Skeletal muscle tissue (tissue), 4 donors: ENCODE measurements around the gene SYNJ2. TPM values are rescaled to one million over a fixed set of nuclear protein-coding genes. Genes with fewer than 3 reads are reported as not detected.

Source experiments
- H3K27ac ChIP-seq: one replicate; pipeline ENCODE4 v1.7.0; 2013; ENCODE audit warnings: mild to moderate bottlenecking, low read depth, low read length, inconsistent platforms
- H3K27me3 ChIP-seq, 3 donors: one replicate each; pipeline ENCODE4 v1.7.0; 2013; ENCODE audit warnings: low read length in 3 of 3; ENCODE audit not compliant: control insufficient read depth in 3 of 3, insufficient read depth in 3 of 3
- H3K36me3 ChIP-seq, 3 donors: one replicate each; pipeline ENCODE4 v1.7.0; 2013; ENCODE audit warnings: low read length in 3 of 3; ENCODE audit not compliant: control insufficient read depth in 3 of 3, insufficient read depth in 3 of 3
- H3K4me1 ChIP-seq, 3 donors: one replicate each; pipeline ENCODE4 v1.7.0; 2013; ENCODE audit warnings: low read length in 3 of 3, mild to moderate bottlenecking in 3 of 3; ENCODE audit not compliant: control insufficient read depth in 3 of 3, insufficient read depth in 3 of 3
- H3K4me3 ChIP-seq, 3 donors: one replicate each; pipeline ENCODE4 v1.7.0; 2013; ENCODE audit warnings: low read length in 3 of 3
- H3K9ac ChIP-seq, 3 donors: one replicate each; pipeline ENCODE4 v1.7.0; 2013; ENCODE audit warnings: low read length in 3 of 3, mild to moderate bottlenecking in 3 of 3, moderate library complexity in 2 of 3, low read depth in 1 of 3
- H3K9me3 ChIP-seq, 3 donors: one replicate each; pipeline ENCODE4 v1.7.0; 2013; ENCODE audit warnings: low read length in 3 of 3; ENCODE audit not compliant: control insufficient read depth in 3 of 3
- total RNA-seq: library from RNA; depleted of rRNA; stranded (reverse); fragments of >200 nt; gene quantifications from one replicate; pipeline ENCODE4 v1.2.3, GENCODE V29; 2014
- donor health status: Osteomylitis.

The SYNJ2 gene
- total RNA-seq, 1 donor from 2014 or later = 8.4 TPM

DNA sequence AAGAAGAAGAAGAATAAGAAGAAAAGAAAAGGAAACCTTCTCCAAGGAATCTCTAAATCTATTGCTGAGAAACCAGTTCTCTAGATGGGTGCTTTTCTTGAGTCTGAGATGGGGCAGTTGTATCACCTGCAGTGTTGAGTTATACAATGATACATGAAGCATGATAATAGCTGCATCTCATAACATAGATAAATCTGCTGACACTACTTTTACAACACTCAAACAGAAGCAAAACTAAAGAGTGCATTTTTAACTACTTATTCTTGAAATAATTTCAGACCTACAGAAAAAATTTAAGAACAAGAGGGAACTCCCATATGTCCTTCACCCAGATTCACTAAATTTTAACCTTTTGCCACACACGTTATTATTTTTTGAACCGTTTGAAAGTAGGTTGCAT lies 70.3 kb downstream of the SYNJ2 start:
- Histone ChIP-seq H3K4me1 (peaks cover 19 to 31% (median 22%) of the 10 kb centered on the region in 3 donors), H3K36me3 (peaks cover 0 to 13% (median 1%) of the 10 kb centered on the region in 3 donors), H3K27ac (no peak overlapping the region), H3K9me3 (no peaks in the 10 kb centered on the region), H3K9ac (no peak overlapping the region), H3K4me3 (no peak overlapping the region), H3K27me3 (no peaks in the 10 kb centered on the region)

- Histone ChIP-seq H3K36me3 (peaks cover 0 to 16% (median 1%) of the 10 kb centered on the region in 3 donors), H3K9me3 (no peaks in the 10 kb centered on the region), H3K27me3 (no peaks in the 10 kb centered on the region), H3K9ac (no peak overlapping the region), H3K27ac (no peak overlapping the region), H3K4me3 (no peak overlapping the region), H3K4me1 (peaks cover 17 to 30% (median 20%) of the 10 kb centered on the region in 3 donors)
Observed at GRCh38 chr6:158053377-158054313, 72.0 kb downstream of the SYNJ2 start.

- Histone ChIP-seq H3K4me1 (peaks cover 17 to 29% (median 26%) of the 10 kb centered on the region in 3 donors), H3K27me3 (no peaks in the 10 kb centered on the region), H3K4me3 (no peak overlapping the region), H3K36me3 (peaks cover 0 to 14% (median 1%) of the 10 kb centered on the region in 3 donors), H3K9ac (no peak overlapping the region), H3K27ac (no peak overlapping the region), H3K9me3 (no peaks in the 10 kb centered on the region)
Observed at GRCh38 chr6:158056355-158056754, 74.7 kb downstream of the SYNJ2 start.

- peaks cover 18 to 33% (median 28%) of the 10 kb centered on the region in 3 donors for H3K4me1 ChIP-seq
- no peaks in the 10 kb centered on the region for H3K27me3 ChIP-seq
- H3K36me3 ChIP-seq = peaks cover 0 to 14% (median 1%) of the 10 kb centered on the region in 3 donors
- no peak overlapping the region for H3K4me3 ChIP-seq
- H3K27ac ChIP-seq = peak overlapping the region; percentile 44
- no peak overlapping the region for H3K9ac ChIP-seq
- H3K9me3 ChIP-seq = no peaks in the 10 kb centered on the region
Observed at GRCh38 chr6:158056804-158057203, 75.1 kb downstream of the SYNJ2 start.

GRCh38 chr6:158057213-158057987 lies 75.7 kb downstream of the SYNJ2 start:
- Histone ChIP-seq H3K4me3 (no peak overlapping the region), H3K9ac (no peak overlapping the region), H3K27ac (peak overlapping the region; percentile 44), H3K9me3 (no peaks in the 10 kb centered on the region), H3K36me3 (peaks cover 0 to 17% (median 1%) of the 10 kb centered on the region in 3 donors), H3K4me1 (peaks cover 18 to 35% (median 28%) of the 10 kb centered on the region in 3 donors), H3K27me3 (no peaks in the 10 kb centered on the region)

DNA sequence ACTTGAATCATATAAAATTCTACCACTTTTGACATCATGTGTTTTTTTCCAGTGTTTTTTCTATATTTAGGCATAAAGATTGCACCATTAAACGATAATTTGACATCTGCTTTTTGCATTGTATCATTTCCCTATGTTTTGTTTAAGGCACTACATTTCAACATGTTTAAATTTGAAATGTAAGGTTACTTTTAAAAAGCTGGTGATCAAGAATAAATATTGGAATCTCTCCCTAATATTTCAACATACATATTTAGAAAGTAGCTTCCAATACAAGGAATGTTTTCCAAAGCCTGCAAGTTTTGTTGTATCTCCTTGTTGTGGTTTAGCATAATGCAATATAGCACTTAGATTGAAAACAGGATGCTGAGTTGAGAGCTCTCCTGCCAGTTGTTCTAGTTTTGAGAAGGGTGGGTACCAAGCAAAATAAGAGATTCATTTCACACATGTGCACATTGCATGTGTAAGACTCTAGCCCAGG lies 76.5 kb downstream of the SYNJ2 start:
- Histone ChIP-seq H3K4me1 (peaks cover 18 to 35% (median 28%) of the 10 kb centered on the region in 3 donors), H3K9ac (peak overlapping the region in 1 of 3 donors; percentile 20)

DNA sequence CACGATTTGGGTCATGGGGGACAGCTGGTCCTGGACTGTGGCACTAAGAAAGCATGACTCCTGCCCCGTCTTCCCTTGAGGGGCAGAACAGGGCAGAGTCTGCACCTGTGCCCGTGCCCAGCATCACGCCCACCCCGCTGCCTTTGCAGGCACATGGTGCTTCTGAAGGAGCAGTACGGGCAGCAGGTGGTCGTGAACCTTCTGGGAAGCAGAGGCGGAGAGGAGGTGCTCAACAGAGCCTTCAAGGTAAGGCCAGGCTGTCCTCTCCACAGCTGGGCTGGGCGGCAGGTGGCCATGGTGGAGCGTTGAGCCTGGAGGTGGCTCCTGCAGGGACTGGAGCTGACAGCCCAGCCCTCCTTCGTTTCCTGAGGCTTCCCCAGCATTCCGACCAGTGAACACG lies 77.4 kb downstream of the SYNJ2 start:
- Histone ChIP-seq H3K36me3 (peaks cover 6 to 24% (median 6%) of the 10 kb centered on the region in 3 donors), H3K9ac (peak overlapping the region in 1 of 3 donors; percentile 16), H3K9me3 (no peaks in the 10 kb centered on the region), H3K4me3 (no peak overlapping the region), H3K4me1 (peaks cover 18 to 35% (median 28%) of the 10 kb centered on the region in 3 donors), H3K27ac (no peak overlapping the region), H3K27me3 (no peaks in the 10 kb centered on the region)

More for the DNA sequence above, 76.5 kb downstream of the SYNJ2 start:
- H3K4me3 ChIP-seq = no peak overlapping the region
- H3K9me3 ChIP-seq = no peaks in the 10 kb centered on the region
- H3K27ac ChIP-seq = peak overlapping the region; percentile 44
- no peaks in the 10 kb centered on the region for H3K27me3 ChIP-seq
- peaks cover 0 to 19% (median 1%) of the 10 kb centered on the region in 3 donors for H3K36me3 ChIP-seq

DNA sequence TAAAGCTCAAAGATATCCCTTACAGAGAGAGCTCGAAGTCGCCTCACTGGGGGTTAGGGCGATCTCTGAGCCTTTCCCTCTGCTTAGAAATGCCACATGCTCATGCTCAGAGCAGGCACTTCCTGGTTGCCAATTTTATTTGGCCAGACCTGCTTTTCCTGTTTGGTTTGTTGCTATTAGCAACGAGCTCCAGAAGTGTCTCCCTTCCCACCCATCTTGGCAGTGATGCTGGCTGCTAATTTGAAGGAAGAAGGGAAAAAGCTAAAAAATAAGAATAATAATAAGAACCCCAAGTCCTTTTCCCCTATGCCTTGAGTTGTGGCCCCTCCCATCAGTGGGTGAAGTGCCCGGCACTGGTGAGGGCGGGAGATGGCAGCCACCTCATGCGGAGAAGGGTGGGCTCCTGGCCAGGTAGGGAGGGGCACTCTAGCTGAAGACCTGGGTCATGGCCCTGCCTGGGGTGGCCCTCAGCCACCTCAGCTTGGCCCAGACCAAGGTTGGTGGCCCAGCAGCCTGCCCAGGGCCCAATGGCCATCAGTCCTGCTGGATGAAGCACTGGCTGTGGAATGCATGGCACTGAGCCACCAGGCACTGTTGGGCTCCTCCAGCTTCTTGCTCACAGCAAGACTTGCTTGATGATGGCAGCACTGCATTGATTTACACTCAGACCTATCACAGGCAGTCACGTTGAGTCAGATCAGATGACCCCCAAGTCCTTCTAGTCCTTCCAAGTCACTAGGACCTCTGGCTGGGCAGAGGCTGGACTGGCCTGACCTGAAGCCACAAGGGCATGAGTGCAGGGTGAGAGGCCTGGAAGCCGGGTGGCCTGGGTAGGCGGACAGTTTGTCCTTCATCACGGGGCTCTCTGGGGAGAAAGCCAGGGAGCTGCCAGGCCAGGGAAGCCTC lies 79.0 kb downstream of the SYNJ2 start:
- Histone ChIP-seq H3K9ac (peak overlapping the region; percentile 54 to 78 (median 68)), H3K36me3 (peaks cover 6 to 26% (median 11%) of the 10 kb centered on the region in 3 donors), H3K4me3 (peak overlapping the region; percentile 15 to 49 (median 17)), H3K4me1 (peaks cover 18 to 35% (median 30%) of the 10 kb centered on the region in 3 donors), H3K27ac (peak overlapping the region; percentile 72), H3K27me3 (no peaks in the 10 kb centered on the region), H3K9me3 (no peaks in the 10 kb centered on the region)

- peaks cover 6 to 25% (median 12%) of the 10 kb centered on the region in 3 donors for H3K36me3 ChIP-seq
- no peaks in the 10 kb centered on the region for H3K27me3 ChIP-seq
- H3K4me3 ChIP-seq = peak overlapping the region in 1 of 3 donors; percentile 15
- H3K9me3 ChIP-seq = no peaks in the 10 kb centered on the region
- H3K4me1 ChIP-seq = peaks cover 18 to 35% (median 30%) of the 10 kb centered on the region in 3 donors
- H3K9ac ChIP-seq = peak overlapping the region in 2 of 3 donors; percentile 14 to 54
- peak overlapping the region; percentile 72 for H3K27ac ChIP-seq
Observed at GRCh38 chr6:158061361-158061708, 79.7 kb downstream of the SYNJ2 start.
